Activated CD8-positive, alpha-beta T cell treated with anti-CD3 and anti-CD28 coated beads for 36 hours (primary cell): ENCODE measurements around the gene PCDH15. TPM values are rescaled to one million over a fixed set of nuclear protein-coding genes. Genes with fewer than 3 reads are reported as not detected.

ENCODE experiments used
- ATAC-seq: fragments of 200-7000 bp; cut with Tn5 transposase; one replicate; pipeline ENCODE4 v1.10.0; 2021; ENCODE audit warnings: mild to moderate bottlenecking, moderate library complexity
- CTCF ChIA-PET: fragments of 350-600 bp; sonication (Branson Sonifier 250); formaldehyde crosslinking; loops from one replicate; lab custom pipeline; 2021; ENCODE audit warnings: antibody characterized with exemption; lab: Charles Lee
- POLR2A ChIA-PET: fragments of 350-600 bp; sonication (Branson Sonifier 250); formaldehyde crosslinking; loops from one replicate; lab custom pipeline; 2021; ENCODE audit warnings: antibody characterized with exemption; lab: Charles Lee
- DNase-seq: peaks from one replicate; pipeline ENCODE4 v3.0.0-alpha.2; 2020
- H3K27ac Mint-ChIP-seq: one replicate; pipeline ENCODE4 v1.8.0; 2021; ENCODE audit warnings: mild to moderate bottlenecking, mixed read lengths
- H3K27me3 Mint-ChIP-seq: one replicate; pipeline ENCODE4 v1.8.0; 2021; ENCODE audit warnings: mixed read lengths
- H3K36me3 Mint-ChIP-seq: one replicate; pipeline ENCODE4 v1.8.0; 2021; ENCODE audit warnings: low read depth, mixed read lengths
- H3K4me1 Mint-ChIP-seq: one replicate; pipeline ENCODE4 v1.8.0; 2021; ENCODE audit warnings: low read depth, mixed read lengths
- H3K4me3 Mint-ChIP-seq: one replicate; pipeline ENCODE4 v1.8.0; 2021; ENCODE audit warnings: mild to moderate bottlenecking, moderate library complexity, mixed read lengths
- H3K9me3 Mint-ChIP-seq: one replicate; pipeline ENCODE4 v1.8.0; 2021; ENCODE audit warnings: mixed read lengths
- intact Hi-C: fragments of 100-400 bp; cut with micrococcal nuclease; formaldehyde crosslinking; loops from one replicate; pipeline ENCODE4 v1.10.0; 2022
- total RNA-seq, 2 experiments: library from RNA; stranded (reverse); gene quantifications; one replicate each; pipeline ENCODE4 v1.2.3, GENCODE V29; 2021
- TF ChIP-seq, protein P1 (sequence below): fragments of 200-600 bp; IDR thresholded peaks from one replicate; pipeline ENCODE4 v1.8.0; 2022; ENCODE audit warnings: antibody characterized with exemption, mild to moderate bottlenecking

The PCDH15 gene
- total RNA-seq, 2 experiments from 2014 or later: not detected

DNA sequence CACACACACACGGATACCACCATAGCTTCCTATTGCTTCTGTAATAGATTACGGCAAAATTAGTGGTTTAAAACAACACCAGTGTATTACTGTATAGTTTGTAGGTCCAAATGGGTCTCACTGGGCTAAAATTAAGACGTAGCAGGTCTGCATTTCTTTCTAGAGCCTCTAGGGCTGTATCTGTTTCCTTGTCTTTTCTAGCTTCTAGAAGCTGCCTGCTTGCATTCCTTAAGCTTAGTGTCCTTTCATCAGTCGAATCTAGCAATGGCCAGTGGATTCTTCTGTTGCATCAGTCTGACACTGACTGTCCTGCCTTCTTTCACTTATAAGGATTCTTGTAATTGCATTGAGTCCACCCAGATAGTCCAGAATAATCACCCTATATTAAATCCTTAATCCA, 882.3 kb downstream of the PCDH15 start:
- ATAC-seq: no peak
- TF ChIP-seq, protein P1, sequence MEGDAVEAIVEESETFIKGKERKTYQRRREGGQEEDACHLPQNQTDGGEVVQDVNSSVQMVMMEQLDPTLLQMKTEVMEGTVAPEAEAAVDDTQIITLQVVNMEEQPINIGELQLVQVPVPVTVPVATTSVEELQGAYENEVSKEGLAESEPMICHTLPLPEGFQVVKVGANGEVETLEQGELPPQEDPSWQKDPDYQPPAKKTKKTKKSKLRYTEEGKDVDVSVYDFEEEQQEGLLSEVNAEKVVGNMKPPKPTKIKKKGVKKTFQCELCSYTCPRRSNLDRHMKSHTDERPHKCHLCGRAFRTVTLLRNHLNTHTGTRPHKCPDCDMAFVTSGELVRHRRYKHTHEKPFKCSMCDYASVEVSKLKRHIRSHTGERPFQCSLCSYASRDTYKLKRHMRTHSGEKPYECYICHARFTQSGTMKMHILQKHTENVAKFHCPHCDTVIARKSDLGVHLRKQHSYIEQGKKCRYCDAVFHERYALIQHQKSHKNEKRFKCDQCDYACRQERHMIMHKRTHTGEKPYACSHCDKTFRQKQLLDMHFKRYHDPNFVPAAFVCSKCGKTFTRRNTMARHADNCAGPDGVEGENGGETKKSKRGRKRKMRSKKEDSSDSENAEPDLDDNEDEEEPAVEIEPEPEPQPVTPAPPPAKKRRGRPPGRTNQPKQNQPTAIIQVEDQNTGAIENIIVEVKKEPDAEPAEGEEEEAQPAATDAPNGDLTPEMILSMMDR: no peak
- ChIA-PET POLR2A (no interaction called here), CTCF (no interaction called here)
- intact Hi-C loops: no loop called here
- Mint-ChIP-seq H3K36me3 (no peaks in the 10 kb centered on the region), H3K27me3 (no peaks in the 10 kb centered on the region), H3K9me3 (peaks cover 8% of the 10 kb centered on the region), H3K27ac (no peak overlapping the region), H3K4me3 (no peak overlapping the region), H3K4me1 (no peaks in the 10 kb centered on the region)
- no peak for DNase-seq

DNA sequence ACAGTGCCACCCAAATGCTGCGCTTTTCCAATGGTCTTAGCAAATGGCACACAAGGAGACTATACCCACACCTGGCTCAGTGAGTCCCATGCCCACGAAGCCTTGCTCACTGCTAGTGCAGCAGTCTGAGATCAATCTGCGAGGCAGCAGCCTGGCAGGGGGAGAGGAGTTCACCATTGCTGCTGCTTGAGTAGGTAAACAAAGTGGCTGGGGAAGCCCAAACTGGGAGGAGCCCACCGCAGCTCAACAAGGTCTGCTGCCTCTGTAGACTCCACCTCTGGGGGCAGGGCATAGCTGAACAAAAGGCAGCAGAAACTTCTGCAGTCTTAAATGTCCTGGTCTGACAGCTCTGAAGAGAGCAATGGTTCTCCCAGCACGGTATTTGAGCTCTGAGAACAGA, 891.2 kb downstream of the PCDH15 start:
- H3K27me3 Mint-ChIP-seq: no peaks in the 10 kb centered on the region
- no peaks in the 10 kb centered on the region for H3K36me3 Mint-ChIP-seq
- POLR2A ChIA-PET: interaction anchor here (0.7 kb wide), 1 partner anchor 385 kb away, joined by 3 read pairs; no protein-coding TSS in a partner anchor
- CTCF ChIA-PET: no interaction called here
- no peaks in the 10 kb centered on the region for H3K4me1 Mint-ChIP-seq
- H3K27ac Mint-ChIP-seq: no peak overlapping the region
- DNase-seq (no peak), ATAC-seq (no peak)
- intact Hi-C loops: no loop called here
- TF ChIP-seq, protein P1: no peak
- peaks cover 10% of the 10 kb centered on the region for H3K9me3 Mint-ChIP-seq
- no peak overlapping the region for H3K4me3 Mint-ChIP-seq

DNA sequence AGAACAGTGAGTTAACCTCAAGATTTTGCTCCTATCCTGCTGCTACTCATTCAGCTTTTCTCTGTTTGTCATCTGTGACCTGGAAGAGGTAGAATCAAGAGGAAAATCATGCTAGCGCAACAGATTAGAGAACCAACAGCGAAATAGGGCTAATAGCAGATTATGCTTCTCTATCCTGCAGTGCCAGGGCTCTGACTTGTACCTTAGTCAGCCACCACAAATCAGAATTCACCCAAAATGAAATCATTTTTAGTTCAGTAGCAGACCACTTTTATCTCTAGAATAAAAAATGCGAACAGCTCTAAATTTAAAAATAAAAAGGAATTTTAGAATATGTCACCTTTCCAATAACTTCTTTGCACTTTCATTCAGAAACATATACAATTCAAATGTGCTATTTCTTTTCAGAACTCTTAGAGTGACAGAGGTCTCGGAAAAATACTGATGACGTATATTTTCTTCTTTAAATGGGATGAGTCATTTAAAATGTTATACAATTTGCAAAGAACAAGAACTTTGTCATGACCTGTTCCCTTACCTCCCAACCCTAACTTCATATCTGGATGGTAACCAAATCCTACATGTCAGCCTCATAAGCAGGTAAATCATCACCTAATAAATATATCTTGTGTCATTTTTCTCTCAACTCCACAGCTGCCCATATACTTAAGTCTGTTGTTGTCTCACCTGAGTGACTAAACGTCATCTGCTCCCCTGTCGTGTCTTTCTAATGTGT, 896.4 kb downstream of the PCDH15 start:
- intact Hi-C loops: no loop called here
- POLR2A ChIA-PET: interaction anchor here (0.7 kb wide), 1 partner anchor 1652 kb away, joined by 3 read pairs; no protein-coding TSS in a partner anchor

DNA sequence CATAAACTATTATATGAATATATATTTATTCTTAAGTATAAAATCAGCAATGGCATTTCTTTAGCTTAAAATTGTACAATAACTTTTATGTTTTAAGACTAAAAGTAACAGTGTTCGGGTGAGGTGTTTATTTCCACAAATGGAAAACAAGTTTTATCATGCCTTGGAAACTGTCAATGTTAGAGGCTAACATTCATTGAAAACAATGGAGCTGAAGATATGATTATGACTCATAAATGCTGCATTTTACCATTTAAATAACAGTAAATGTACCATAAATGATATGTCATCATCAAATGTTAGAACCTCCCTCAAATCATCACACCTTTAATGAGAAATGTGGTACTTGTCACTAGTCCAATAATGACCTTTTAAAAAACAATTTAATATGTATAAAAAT, 897.3 kb downstream of the PCDH15 start:
- Mint-ChIP-seq H3K4me1 (no peaks in the 10 kb centered on the region), H3K9me3 (no peaks in the 10 kb centered on the region), H3K4me3 (no peak overlapping the region), H3K27me3 (no peaks in the 10 kb centered on the region), H3K36me3 (no peaks in the 10 kb centered on the region), H3K27ac (no peak overlapping the region)
- TF ChIP-seq, protein P1: no peak
- ChIA-PET CTCF (no interaction called here), POLR2A (no interaction called here)
- DNase-seq: no peak
- no peak for ATAC-seq
- intact Hi-C loops: no loop called here

More for the DNA sequence above, 896.4 kb downstream of the PCDH15 start:
- Mint-ChIP-seq H3K9me3 (no peaks in the 10 kb centered on the region), H3K4me3 (no peak overlapping the region), H3K36me3 (no peaks in the 10 kb centered on the region), H3K27me3 (no peaks in the 10 kb centered on the region), H3K27ac (no peak overlapping the region), H3K4me1 (no peaks in the 10 kb centered on the region)
- CTCF ChIA-PET: no interaction called here
- DNase-seq (no peak), ATAC-seq (no peak)
- TF ChIP-seq, protein P1: no peak

DNA sequence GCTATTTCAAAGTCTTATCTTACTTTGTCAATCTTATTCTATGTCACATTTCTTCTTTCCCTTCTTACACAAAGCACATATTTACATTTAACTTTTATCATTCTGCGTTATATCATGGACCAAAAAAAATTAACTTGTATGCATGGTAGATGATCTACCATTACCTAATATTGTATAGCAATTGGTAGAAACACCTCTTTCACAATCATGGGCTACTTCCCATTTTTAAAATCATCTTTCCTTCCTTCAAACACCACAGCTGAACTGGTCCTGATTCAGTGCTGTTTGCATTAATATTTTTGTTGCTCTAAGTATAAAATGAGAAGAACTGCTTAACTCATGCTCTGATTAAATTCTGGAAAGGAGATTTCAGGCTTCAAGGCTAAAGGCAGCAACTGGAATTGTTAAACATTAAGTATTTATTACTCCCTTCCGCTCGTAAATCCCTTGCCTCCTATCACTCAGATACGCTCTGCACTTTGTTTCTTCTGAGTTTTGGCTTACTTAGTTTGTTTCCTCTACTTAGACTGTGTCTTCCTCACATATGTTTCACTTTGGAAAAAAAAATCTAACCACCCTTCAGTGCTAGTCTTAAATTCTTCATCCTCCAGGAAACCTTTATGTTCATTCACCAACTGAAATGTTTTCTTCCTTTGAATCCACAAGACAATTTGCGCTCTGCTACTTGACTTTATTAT, 901.4 kb downstream of the PCDH15 start:
- Mint-ChIP-seq H3K9me3 (peaks cover 3% of the 10 kb centered on the region), H3K36me3 (no peaks in the 10 kb centered on the region), H3K27ac (no peak overlapping the region), H3K4me1 (no peaks in the 10 kb centered on the region), H3K27me3 (no peaks in the 10 kb centered on the region), H3K4me3 (no peak overlapping the region)
- intact Hi-C loops: no loop called here
- POLR2A ChIA-PET: no interaction called here
- DNase-seq (no peak), ATAC-seq (no peak)
- CTCF ChIA-PET: no interaction called here
- TF ChIP-seq, protein P1: no peak
